Measurements from ENCODE around the gene BMAL1. TPM values are rescaled to one million over a fixed set of nuclear protein-coding genes. Genes with fewer than 3 reads are reported as not detected.

Gene BMAL1
- total and polyA plus RNA-seq, 2 of the 8 experiments (the other 6 are each of a cell fraction or from before 2014, with no cell fraction given), result 6.8 to 6.9 TPM

GRCh38 chr11:13423372-13423771 lies 145.8 kb downstream of the BMAL1 start (continued):
- no peak for TF ChIP-seq KDM5A (IDR thresholded peaks at IDR 0.05; ENCODE audit: low read length)
- TF ChIP-seq SIRT6 (IDR thresholded peaks at IDR 0.05; ENCODE audit: low read length), result no peak
- TF ChIP-seq HDAC6 (IDR thresholded peaks at IDR 0.05; ENCODE audit: low read depth, low read length), result no peak

Measured in H1 (cell line).